Glomerular visceral epithelial cell (primary cell): ENCODE results near the gene PLCB1.

Experiments used
- DNase-seq: peaks from one replicate; pipeline ENCODE4 v3.0.0-alpha.2; 2016; ENCODE audit errors: extremely low spot score

PLCB1 gene

DNA sequence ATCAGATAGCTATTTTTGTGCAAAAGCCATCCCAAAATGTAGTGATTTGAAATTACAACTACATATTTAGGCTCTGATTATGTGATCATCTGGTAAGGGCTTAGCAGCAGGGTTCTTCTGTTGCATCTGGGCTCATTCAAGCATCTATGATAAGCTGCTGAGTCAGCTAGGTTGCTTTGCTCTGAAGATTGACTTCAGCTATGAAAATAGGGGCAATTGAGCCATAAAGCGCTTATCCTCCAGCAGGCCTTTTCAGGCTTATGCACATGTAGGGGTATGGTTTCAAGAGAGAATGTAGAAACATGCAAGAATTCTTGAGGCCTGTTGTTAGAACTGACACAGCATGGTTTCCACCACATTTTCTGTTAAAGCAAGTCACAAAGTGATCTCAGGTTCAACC lies 114.1 kb downstream of the PLCB1 start:
- no peak for DNase-seq

DNA sequence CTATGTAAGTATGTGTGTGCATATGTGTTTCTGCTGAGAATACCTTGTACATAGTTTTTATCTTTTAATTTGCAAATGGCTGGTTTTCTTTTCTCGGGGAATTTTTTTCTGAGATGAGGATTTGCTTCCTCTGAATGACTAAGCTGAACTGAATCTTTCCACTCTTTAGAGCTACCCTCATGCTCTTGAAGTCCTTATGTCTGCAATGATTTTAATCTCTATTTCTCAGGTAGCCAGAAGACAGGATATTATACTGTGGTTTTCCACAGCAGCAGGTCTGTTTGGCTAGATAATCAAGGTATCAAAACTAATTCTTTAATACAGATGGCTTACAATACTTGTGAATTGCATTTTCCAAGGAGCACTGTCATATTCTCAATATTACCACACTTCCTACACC lies 114.7 kb downstream of the PLCB1 start:
- no peak for DNase-seq

- no peak for DNase-seq
Observed at GRCh38 chr20:8248051-8248450, 116.0 kb downstream of the PLCB1 start.

GRCh38 chr20:8249634-8250033 lies 117.6 kb downstream of the PLCB1 start:
- DNase-seq: no peak

DNA sequence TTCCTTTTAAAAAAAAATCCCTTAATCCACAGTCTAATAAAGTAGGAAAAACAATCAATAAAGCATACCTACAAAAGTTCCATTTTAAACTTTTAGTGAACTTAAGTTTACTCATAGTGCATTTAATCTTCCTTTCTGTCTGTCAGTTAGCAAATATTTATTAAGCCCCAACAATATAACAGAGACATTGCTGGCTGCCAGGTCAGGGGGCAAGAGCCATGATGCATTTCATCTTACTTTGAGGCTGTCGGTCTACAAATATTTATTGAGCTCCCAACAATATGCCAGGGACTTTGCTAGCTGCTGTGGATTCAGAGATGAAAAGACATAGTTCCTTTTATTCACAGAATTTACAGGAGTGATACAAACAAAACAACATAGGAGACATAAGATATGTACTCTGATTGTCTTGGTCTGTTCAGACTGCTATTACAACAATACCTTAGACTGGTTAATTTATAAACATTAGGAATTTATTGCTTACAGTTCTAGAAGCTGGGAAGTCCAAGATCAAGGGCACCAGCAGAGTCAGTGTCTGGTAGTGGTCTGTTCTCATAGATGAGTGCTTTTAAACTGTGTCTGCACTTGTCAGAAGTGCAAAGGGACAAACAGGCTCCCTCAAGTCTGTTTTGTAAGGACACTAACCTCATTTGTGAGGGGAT lies 118.6 kb downstream of the PLCB1 start:
- DNase-seq: no peak

- no peak for DNase-seq
Observed at GRCh38 chr20:8251201-8251575, 119.1 kb downstream of the PLCB1 start.

- no peak for DNase-seq
Observed at GRCh38 chr20:8254911-8255582, 123.0 kb downstream of the PLCB1 start.

DNA sequence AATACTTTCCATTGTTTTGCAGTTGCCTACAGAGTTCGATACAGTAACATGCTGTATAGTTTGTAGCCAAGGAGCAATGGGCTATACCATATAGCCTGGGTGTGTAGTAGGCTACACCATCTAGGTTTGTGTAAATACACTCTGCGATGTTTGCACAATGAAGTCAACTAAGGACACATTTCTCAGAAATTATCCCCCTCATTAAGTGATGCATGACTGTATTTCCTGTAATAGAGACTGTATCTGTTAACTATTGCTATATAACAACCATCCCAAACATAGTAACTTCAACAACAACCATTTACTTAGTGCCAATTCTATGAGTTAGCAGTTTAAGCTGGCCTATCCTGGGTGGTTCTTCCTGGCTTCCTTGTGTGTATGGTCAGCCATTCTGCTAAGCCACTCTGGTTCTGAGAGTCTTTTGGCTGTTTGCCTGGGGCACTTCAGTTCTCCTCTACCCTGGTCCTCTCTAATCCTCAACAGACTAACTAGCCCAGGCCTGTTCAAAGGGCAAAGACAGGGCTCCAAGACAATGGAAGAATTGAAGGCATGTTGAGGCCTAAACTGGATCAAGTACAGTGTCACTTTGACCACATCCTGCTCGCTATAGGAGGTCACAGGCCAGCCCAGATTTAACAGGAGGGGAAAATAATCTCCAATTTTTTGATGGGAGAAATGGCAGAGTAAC lies 124.0 kb downstream of the PLCB1 start:
- no peak for DNase-seq

DNA sequence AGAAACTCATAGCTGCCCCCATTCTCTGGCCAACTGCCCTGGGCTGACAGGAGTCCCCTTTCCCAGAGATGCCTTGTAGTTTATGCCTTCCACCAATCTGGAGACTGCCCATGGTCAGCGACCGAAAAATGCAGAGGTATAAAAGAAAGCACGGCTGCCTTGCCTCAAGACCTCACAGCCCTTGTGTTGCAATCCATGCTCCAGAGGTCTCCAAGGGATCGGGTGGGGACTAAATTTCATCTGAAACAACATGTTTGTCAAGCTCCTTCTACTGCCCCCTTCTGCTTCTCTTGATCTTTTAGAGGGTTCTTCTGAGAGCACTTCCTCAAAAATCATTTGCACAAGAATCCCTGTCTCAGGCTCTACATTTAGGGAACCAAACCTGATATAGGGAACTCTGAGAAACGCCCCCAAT lies 128.8 kb downstream of the PLCB1 start:
- no peak for DNase-seq

- no peak for DNase-seq
Observed at GRCh38 chr20:8262721-8263120, 130.7 kb downstream of the PLCB1 start.

GRCh38 chr20:8265588-8265987 lies 133.5 kb downstream of the PLCB1 start:
- no peak for DNase-seq

GRCh38 chr20:8267009-8267408 lies 134.9 kb downstream of the PLCB1 start:
- no peak for DNase-seq

GRCh38 chr20:8271727-8272126 lies 139.7 kb downstream of the PLCB1 start:
- DNase-seq: no peak

DNA sequence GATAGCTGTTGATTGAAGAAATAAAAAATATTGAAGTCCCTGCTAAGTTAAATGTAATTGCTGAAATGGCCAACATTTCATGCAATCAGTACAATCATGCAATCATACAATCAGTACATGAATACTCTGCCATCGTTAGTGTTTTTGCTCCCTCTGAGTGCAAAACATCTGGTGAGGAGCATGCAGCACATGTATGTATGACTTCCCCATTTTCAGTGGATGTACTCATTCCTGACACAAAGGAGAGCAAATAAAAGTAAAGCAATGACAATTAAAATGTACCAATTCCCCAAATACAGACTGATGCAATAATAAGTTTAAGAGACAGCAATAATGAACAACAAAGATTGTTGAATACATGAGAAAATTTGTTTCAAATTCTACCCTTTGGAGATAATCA lies 140.7 kb downstream of the PLCB1 start:
- no peak for DNase-seq

DNA sequence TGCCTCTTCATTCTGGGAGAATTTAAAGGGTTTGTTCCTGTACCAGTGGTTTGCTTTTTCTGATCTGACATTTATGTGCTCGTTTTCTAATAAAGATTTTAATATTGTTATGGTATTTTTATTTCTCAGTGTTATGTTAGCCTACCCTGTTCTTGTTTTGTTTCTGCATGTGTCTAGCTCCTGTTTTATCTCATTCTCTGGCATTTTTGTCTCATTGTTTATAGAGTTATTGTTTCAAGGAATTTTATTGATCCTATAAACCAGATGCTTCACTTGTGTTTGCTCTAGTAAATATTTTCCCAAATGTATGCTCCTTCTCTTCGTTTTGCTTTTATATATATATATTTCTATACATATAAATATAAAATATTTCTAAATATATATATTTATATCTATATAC lies 152.8 kb downstream of the PLCB1 start:
- no peak for DNase-seq

GRCh38 chr20:8287340-8287739 lies 155.3 kb downstream of the PLCB1 start:
- DNase-seq: no peak

DNA sequence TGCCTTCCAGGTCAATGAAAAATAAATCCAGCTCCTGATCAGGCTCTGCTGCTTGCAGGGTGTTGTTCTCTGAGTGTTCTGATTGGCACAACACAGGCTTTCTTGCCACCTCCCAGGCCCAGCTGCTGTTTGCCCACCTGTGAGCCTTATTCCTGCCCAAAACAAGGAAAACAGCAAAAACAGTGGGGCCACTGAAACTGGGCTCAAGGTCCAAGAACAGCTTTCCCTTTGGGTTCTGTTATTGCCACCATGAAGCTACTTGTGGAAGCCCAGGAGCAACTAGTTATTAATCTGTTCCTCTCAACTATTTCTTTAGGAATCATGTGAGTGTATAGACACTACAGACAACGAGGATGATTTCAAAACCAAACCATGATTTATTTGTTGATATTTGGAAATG lies 159.1 kb downstream of the PLCB1 start:
- no peak for DNase-seq

DNA sequence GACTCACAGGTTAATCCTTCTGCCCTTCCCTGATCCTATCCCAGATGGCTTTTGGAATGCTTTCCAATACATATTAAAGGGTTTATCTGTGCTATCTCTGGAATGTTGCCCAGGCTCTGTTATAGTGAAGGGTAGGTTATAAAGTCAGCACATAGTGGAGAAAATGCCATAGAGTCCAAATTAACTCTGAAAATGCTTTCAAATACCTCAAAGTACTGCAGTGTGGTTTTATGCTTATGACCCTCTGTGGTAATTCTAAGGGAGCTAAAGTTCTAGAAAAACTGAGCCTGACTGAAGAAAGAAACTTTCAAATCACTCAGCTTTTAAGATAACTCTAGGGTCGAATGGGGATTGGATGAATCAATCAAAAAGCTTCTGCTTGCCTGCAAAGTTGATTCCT lies 159.8 kb downstream of the PLCB1 start:
- DNase-seq: no peak

DNA sequence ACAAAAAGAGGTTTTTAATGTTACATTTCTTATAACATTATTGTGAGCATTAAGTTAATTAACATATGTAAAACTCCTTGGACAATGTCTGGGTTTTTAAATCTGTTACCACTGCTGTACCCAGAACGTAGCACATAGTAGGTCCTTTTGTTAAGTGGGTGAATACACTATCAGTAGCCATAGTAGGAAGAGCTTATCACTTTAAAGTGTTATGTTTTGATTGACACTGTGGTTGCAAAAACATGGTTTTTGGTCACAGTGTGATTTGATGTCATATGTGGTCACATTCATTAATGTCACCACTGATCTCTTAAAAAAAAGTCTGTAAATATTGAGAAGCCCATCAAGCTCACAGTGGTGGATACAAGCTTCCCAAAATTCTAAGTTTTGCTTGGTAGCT lies 160.7 kb downstream of the PLCB1 start:
- DNase-seq: no peak

DNA sequence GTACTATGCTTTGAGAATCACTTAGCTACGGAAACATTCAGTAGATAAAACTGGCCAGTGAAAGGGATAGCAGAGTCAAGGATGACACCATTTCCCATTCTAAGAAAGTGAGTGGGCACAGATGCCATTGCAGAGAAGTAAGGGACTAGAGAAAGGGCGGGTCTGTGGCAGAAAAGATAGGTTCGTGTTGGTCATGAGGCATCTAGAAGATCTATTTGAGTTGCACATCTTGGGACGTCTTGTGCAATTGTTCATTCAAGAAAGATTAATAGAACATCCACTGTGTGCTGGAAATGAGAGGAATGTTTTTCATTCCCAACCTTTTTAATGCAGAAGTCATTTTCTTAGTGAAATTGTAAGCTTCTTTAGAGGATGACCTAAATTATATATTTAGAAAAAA lies 161.7 kb downstream of the PLCB1 start:
- DNase-seq: no peak

DNA sequence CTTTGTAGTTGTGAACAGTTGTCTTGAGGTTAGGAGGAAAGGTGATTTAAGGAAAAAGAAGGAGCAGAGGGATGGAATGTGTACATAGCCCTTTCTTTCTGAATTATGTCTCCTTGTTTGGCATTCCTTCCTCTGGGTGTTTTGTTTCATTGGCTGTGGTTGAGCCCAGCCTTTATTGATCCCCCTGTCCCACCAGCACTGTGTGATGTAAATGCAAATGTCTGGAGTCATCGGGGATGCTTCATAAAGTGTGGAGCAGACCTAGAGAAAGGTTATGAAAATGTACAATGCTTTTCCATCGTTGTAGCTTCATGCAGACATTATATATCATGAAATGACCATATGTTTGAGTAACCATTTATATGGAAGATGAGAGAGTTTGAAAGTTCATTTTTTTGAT lies 164.5 kb downstream of the PLCB1 start:
- DNase-seq: no peak

- DNase-seq: no peak
Observed at GRCh38 chr20:8298426-8299043, 166.5 kb downstream of the PLCB1 start.

- DNase-seq: no peak
Observed at GRCh38 chr20:8299921-8300320, 167.9 kb downstream of the PLCB1 start.
